Suprapubic skin (tissue), 4 donors: ENCODE measurements around the gene DCAF8.

Source experiments
- EP300 ChIP-seq: sonication (generic); formaldehyde crosslinking; IDR thresholded peaks from one replicate; pipeline ENCODE4 v1.6.1; 2017; ENCODE audit warnings: antibody characterized with exemption
- POLR2A ChIP-seq, 2 donors: fragments of 450-650 bp; IDR thresholded peaks; one replicate each; pipeline ENCODE4 v1.6.1; 2017; ENCODE audit warnings: antibody characterized with exemption in 2 of 2, mild to moderate bottlenecking in 2 of 2, moderate library complexity in 2 of 2
- POLR2AphosphoS5 ChIP-seq, 3 donors: sonication (generic); formaldehyde crosslinking; IDR thresholded peaks; one replicate each; pipeline ENCODE4 v1.6.1; 2017; ENCODE audit warnings: antibody characterized with exemption in 3 of 3
- TF ChIP-seq, protein P1 (sequence below), 2 donors: fragments of 200-600 bp in 1 of 2; fragments of 450-650 bp in 1 of 2; sonication (generic) in 1 of 2; IDR thresholded peaks; one replicate each; pipeline ENCODE4 v1.5.1; 2016 to 2019; ENCODE audit warnings: antibody characterized with exemption in 2 of 2, mild to moderate bottlenecking in 1 of 2, moderate library complexity in 1 of 2

DNA sequence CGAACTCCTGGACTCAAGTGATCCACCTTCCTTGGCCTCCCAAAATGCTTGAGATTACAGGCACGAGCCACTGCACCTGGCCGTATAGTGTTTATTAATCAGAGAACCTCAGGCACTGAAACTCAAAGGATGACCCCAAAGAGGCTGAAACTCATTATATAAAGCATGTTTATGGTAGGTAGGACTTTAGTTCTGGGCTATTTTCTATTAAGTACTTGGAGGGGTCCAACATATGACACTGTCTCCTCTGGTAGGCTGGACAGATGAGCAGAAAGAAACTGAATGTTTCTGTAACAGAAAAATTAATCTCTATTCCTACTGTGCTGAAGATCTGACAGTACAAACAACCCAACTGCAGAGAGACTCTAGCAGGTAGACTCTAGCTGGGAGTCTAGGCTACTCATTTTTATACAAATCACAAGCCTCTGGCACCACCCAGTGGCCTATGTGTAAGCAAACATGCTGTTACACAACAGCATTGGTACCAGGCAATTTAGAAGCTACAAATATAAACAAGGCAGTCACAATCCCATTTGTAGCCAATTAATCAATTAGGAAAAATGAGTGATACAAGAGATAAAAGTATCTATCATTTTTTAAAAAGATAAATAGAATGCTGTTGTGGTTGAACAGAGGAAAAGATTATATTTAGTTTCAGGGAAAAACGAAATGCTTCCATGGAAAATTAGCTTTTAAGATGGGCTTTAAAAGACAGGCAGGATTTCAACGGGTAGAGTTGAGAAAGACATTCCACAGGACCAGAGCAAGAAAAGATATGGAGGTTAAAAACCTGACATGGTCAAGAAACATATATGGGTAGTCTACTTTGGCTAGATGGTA is 10.4 kb downstream of the DCAF8 start:
- TF ChIP-seq, protein P1, sequence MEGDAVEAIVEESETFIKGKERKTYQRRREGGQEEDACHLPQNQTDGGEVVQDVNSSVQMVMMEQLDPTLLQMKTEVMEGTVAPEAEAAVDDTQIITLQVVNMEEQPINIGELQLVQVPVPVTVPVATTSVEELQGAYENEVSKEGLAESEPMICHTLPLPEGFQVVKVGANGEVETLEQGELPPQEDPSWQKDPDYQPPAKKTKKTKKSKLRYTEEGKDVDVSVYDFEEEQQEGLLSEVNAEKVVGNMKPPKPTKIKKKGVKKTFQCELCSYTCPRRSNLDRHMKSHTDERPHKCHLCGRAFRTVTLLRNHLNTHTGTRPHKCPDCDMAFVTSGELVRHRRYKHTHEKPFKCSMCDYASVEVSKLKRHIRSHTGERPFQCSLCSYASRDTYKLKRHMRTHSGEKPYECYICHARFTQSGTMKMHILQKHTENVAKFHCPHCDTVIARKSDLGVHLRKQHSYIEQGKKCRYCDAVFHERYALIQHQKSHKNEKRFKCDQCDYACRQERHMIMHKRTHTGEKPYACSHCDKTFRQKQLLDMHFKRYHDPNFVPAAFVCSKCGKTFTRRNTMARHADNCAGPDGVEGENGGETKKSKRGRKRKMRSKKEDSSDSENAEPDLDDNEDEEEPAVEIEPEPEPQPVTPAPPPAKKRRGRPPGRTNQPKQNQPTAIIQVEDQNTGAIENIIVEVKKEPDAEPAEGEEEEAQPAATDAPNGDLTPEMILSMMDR (IDR thresholded peaks at IDR 0.05), result peak; percentile 64 to 68
- TF ChIP-seq EP300, result no peak
- no peak for TF ChIP-seq POLR2AphosphoS5 (IDR thresholded peaks at IDR 0.05)
- TF ChIP-seq POLR2A (IDR thresholded peaks at IDR 0.05), result no peak
